IPS-18c (cell line): ENCODE results near the gene SLC23A2.

Source experiments
- H3K4me3 ChIP-seq: 2 replicates; pipeline ENCODE4 v1.7.0; 2013; ENCODE audit warnings: low read depth, mild to moderate bottlenecking, low read length, moderate library complexity; ENCODE audit not compliant: insufficient read depth
- H3K9me3 ChIP-seq: one replicate; pipeline ENCODE4 v1.6.1; 2013; ENCODE audit warnings: mild to moderate bottlenecking, low read length, moderate library complexity; ENCODE audit not compliant: control insufficient read depth, insufficient read depth

The SLC23A2 gene

DNA sequence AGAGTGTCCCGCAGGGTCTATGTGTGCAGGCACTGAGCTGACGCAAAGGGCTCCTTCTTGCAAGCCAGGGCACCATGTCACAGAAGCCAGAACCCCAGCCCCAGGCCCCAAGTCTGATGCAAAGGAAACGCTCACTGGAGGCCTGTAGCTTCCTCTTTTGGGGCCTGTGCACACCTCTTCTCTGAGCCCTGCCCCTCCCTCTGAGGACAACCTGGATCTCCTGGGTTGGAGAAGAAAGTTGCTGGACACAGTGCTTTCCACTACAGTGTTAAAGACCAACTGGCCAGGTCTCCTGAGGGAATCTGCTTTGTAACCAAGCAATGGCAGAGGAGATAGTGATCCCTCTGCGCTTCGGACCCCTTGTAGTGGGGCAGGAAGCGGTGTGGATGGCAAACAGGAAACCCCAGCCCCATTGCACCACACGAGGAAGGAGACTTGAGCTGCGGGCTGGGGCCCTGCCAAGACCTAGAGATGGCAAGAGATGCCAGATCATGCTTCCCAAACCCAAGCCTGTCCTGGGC is 189.6 kb downstream of the SLC23A2 start:
- Histone ChIP-seq H3K4me3 (no peak overlapping the region), H3K9me3 (no peaks in the 10 kb centered on the region)

DNA sequence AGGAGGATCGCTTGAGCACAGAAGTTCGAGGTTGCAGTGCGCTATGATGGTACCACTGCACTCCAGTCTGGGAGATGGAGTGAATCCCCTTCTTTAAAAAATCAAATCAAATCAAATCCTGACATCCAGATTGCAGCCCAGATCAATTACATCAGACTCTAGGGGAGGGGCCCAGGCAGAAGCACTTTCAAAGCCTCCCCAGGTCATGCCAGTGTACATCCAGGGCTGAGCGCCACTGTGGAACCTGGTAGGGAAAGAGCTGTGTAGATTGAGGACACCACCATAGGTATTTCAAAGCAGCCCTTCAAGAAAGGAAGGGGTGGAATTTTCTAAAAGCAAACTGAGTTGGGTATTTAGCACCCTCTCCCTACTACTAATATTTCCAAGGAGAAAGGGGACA is 190.1 kb downstream of the SLC23A2 start:
- Histone ChIP-seq H3K9me3 (no peaks in the 10 kb centered on the region), H3K4me3 (no peak overlapping the region)

DNA sequence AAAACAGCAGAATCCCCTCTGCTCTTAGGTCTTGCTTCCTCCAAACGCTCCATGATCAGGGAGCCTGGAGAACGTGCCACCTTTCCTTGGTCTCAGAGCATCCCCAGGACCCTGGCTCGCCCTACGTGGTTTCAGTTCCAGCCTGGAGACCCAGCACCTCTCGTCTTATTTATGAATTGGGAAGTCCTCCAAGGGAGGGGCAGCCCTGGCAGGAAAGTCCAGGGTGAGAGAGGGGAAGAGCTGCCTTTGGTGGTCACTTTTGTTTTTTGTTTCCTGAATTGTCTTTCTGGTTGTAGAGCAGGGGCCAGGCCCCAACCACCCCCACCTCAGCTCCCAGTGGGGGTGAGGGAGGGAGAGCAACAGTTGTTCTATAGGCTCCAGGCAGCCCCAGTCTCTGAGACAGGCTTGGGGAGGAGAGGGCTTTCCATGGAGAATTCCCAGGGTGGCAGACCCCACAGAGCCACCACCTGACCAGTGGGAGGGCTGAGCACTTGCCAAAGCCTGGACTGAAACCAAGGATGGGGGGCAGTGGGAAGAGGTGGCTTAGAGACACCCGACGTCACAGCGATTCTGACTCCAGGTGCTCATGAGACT is 190.8 kb downstream of the SLC23A2 start:
- no peaks in the 10 kb centered on the region for H3K9me3 ChIP-seq
- H3K4me3 ChIP-seq = no peak overlapping the region

DNA sequence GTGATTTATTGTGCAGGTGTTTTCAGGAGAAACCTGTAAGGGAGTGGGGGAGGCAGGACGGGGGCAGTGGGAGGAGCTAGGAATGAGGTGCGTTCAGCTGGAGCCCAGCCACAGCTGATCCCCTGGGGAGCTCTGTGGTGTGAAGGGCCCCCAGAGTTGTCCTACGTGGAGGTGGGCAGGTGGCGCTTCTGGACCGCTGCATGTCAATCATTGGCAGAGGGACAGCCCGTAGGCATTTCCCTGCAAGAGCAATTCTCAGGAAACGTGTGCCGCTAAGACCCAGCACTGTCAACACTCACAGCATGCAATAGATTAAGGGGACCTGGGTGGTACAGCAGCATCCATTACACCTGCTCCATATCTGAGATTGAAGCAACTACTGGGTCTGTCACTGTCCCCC is 191.6 kb downstream of the SLC23A2 start:
- Histone ChIP-seq H3K4me3 (no peak overlapping the region), H3K9me3 (no peaks in the 10 kb centered on the region)

DNA sequence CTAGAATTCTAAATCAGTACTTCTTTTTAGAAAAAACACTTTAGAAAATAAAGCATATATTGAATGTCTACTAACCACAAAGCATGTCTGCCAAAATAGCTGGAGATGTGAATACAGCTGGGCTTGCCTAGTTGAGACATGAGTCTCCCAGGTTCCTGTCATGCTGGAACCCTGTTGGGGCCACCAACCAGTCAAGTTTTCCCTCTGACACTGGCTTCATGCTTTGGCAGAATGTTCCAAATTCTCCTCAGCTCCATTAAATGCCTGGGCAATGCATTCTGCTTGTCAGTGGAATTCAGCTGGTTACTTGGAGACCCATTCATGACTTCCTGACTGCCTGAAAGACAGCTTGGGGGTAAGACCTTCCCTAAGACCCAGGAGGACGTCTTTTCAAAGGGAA is 192.4 kb downstream of the SLC23A2 start:
- Histone ChIP-seq H3K4me3 (no peak overlapping the region), H3K9me3 (no peaks in the 10 kb centered on the region)

DNA sequence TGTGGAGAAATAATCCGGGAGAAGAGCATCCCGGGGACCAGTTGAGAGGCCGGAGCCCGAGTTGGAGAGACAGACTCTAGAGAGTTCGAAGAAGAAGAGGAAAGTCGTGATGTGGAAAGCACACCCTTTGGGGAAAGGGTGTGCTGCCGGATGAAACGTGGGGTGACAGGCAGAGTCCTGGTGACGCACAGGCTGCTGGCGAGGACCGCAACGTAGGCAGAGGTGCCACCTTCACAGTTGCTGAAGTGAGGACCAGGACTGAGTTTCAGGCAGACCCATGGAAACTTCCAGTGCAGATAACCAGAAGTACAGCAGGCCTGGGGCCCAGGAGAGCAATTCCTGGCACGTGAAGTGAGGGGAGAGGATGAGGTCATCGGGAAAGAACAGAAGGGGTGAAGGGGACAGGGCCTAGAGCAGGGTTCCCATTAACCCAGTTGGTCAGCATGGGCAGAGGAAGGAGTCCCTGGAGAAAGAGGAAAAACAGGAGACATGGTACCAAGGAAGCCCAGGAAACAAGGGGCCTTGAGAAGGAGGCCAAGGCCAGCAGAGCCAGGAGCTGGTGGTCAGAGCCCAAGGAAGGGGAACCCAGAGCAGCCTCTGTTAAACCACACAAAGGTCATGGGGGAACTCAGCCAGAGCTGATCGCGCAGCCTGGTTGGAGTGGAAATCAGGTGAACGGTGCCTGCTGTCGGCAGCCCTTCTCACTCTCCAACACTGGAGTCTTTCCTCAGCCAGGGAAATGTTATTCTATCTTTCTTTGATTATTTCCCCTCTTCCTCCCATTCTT is 195.5 kb downstream of the SLC23A2 start:
- Histone ChIP-seq H3K9me3 (no peaks in the 10 kb centered on the region), H3K4me3 (no peak overlapping the region)

DNA sequence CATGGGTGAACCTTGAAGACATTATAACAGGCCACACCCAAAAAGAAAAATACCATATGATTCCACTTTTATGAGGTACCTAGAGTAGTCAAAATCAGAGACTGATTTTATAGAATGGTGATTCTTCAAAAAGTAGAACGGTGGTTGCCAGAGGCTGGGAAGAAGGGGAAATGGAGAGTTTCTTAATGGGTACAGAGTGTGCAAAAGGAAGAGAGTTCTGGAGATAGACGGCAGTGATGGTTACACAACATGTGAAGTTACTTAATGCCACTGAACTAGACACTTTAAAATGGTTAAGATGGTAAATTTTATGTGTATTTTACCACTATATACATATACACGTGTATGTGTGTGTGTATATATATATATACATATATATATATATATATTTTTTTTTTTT is 198.8 kb downstream of the SLC23A2 start:
- no peak overlapping the region for H3K4me3 ChIP-seq
- no peaks in the 10 kb centered on the region for H3K9me3 ChIP-seq
